HUES48 (cell line): ENCODE results near the gene HOXA1.

Experiments
- H3K27ac ChIP-seq: one replicate; pipeline ENCODE4 v1.7.0; 2013; ENCODE audit warnings: low read depth, low read length, inconsistent platforms
- H3K27me3 ChIP-seq: 2 replicates; pipeline ENCODE4 v1.6.1; 2013; ENCODE audit warnings: mild to moderate bottlenecking, low read length; ENCODE audit not compliant: control insufficient read depth, insufficient read depth
- H3K36me3 ChIP-seq: 2 replicates; pipeline ENCODE4 v1.6.1; 2013; ENCODE audit warnings: low read length; ENCODE audit not compliant: control insufficient read depth, insufficient read depth
- H3K4me1 ChIP-seq: 2 replicates; pipeline ENCODE4 v1.6.1; 2013; ENCODE audit warnings: mild to moderate bottlenecking, low read length; ENCODE audit not compliant: control insufficient read depth, insufficient read depth
- H3K4me3 ChIP-seq: 2 replicates; pipeline ENCODE4 v1.5.1; 2013; ENCODE audit warnings: mild to moderate bottlenecking, low read depth, low read length
- H3K9ac ChIP-seq: 2 replicates; pipeline ENCODE4 v1.6.1; 2013; ENCODE audit warnings: mild to moderate bottlenecking, low read depth, low read length, moderate library complexity
- H3K9me3 ChIP-seq: 2 replicates; pipeline ENCODE4 v1.6.1; 2013; ENCODE audit warnings: low read length; ENCODE audit not compliant: control insufficient read depth, insufficient read depth

HOXA1 gene

DNA sequence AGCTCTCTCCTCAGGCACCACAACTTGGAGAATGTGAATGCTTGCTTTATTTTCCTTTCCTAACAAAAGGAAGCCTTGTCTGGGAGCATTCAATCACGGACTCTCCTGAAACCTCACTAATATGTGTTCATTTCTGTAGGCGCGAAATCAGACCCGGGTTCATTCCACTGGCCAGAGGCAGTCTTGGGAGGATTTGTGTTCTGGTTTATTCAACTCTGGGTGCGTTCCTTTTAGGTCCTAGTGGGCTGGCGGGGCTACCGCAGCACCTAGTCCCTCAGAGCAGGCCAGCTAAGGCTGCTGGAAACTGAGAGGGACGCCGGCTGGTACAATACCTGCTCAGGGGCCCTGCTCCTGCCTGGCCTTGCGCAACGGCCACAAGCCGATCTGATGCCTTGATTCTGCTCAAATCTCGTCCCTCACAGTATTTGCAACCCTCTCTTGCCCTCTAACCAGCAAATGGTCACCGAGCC lies 27.2 kb upstream of the HOXA1 start:
- H3K36me3 ChIP-seq = no peaks in the 10 kb centered on the region
- H3K9me3 ChIP-seq = no peaks in the 10 kb centered on the region
- H3K27ac ChIP-seq = no peak overlapping the region
- no peak overlapping the region for H3K9ac ChIP-seq
- no peak overlapping the region for H3K4me3 ChIP-seq
- H3K27me3 ChIP-seq = peaks cover 100% of the 10 kb centered on the region
- H3K4me1 ChIP-seq = no peaks in the 10 kb centered on the region

GRCh38 chr7:27122077-27122910 lies 26.5 kb upstream of the HOXA1 start:
- H3K9ac ChIP-seq = no peak overlapping the region
- no peak overlapping the region for H3K4me3 ChIP-seq
- no peaks in the 10 kb centered on the region for H3K9me3 ChIP-seq
- H3K27ac ChIP-seq = no peak overlapping the region
- no peaks in the 10 kb centered on the region for H3K36me3 ChIP-seq
- H3K27me3 ChIP-seq = peaks cover 100% of the 10 kb centered on the region
- H3K4me1 ChIP-seq = no peaks in the 10 kb centered on the region

GRCh38 chr7:27121684-27122076 lies 25.9 kb upstream of the HOXA1 start:
- no peaks in the 10 kb centered on the region for H3K36me3 ChIP-seq
- H3K4me3 ChIP-seq = no peak overlapping the region
- H3K27me3 ChIP-seq = peaks cover 100% of the 10 kb centered on the region
- no peak overlapping the region for H3K27ac ChIP-seq
- H3K4me1 ChIP-seq = no peaks in the 10 kb centered on the region
- no peaks in the 10 kb centered on the region for H3K9me3 ChIP-seq
- H3K9ac ChIP-seq = no peak overlapping the region

GRCh38 chr7:27119412-27119911 lies 23.7 kb upstream of the HOXA1 start:
- Histone ChIP-seq H3K27ac (no peak overlapping the region), H3K27me3 (peaks cover 100% of the 10 kb centered on the region), H3K9ac (no peak overlapping the region), H3K4me3 (no peak overlapping the region), H3K36me3 (no peaks in the 10 kb centered on the region), H3K9me3 (no peaks in the 10 kb centered on the region), H3K4me1 (peaks cover 4% of the 10 kb centered on the region; the same call in 1 of the 2 replicates)

GRCh38 chr7:27118580-27118979 lies 22.8 kb upstream of the HOXA1 start:
- H3K27ac ChIP-seq = no peak overlapping the region
- H3K4me1 ChIP-seq = peaks cover 4% of the 10 kb centered on the region; the same call in 1 of the 2 replicates
- no peak overlapping the region for H3K4me3 ChIP-seq
- peaks cover 99% of the 10 kb centered on the region for H3K27me3 ChIP-seq
- no peaks in the 10 kb centered on the region for H3K36me3 ChIP-seq
- no peaks in the 10 kb centered on the region for H3K9me3 ChIP-seq
- no peak overlapping the region for H3K9ac ChIP-seq

- Histone ChIP-seq H3K4me1 (peaks cover 4% of the 10 kb centered on the region; the same call in 1 of the 2 replicates), H3K4me3 (no peak overlapping the region), H3K9ac (no peak overlapping the region), H3K9me3 (no peaks in the 10 kb centered on the region), H3K27ac (no peak overlapping the region), H3K27me3 (peaks cover 99% of the 10 kb centered on the region), H3K36me3 (no peaks in the 10 kb centered on the region)
Measured at GRCh38 chr7:27117887-27118491, 22.2 kb upstream of the HOXA1 start.

- no peak overlapping the region for H3K4me3 ChIP-seq
- H3K36me3 ChIP-seq = no peaks in the 10 kb centered on the region
- no peak overlapping the region for H3K9ac ChIP-seq
- no peak overlapping the region for H3K27ac ChIP-seq
- H3K4me1 ChIP-seq = peaks cover 4% of the 10 kb centered on the region; the same call in 1 of the 2 replicates
- H3K27me3 ChIP-seq = peaks cover 99% of the 10 kb centered on the region
- no peaks in the 10 kb centered on the region for H3K9me3 ChIP-seq
Measured at GRCh38 chr7:27116962-27117886, 21.4 kb upstream of the HOXA1 start.

DNA sequence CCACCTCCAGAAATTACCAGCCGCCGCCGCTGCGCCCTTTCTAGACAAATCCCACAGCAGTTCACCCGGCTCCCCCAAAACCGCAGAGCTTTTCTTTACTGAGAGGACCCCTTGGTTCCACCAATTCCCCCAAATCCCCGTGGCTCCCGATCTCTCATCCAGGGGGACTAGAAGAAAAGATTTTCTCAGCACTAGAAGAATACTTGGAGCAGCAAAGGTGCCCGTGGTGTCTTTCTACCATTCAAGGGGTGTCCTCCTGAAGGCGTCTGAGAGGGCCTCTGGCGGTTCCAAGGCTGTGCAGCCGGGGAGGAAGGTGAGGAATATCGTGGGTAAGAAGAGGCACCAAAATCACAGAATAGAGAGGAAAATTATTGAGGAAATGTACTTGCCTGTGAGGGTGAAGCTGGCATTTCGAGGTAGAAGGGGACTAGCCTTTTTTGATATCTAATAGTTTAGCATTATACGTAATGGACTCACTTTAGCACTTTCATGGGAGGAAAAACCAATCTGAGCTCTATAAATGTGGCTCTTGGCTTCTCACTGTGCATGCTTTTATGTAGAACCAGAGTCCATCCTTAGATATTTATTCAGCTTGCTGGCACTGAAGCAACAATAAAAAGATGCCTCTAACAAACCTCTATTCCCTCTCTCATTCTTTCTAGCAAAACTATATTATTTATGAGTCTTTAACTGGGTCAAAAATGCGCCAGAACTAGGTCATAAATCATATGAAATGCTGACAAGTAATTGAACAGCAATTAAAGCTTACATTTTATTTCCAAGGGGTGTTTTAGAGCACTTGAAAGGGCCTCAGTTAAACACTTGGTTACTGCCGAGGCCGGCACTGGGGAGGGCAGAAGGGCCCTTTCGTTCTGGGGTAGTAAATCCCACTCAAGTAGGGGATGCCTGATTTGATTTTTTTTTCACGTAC lies 20.5 kb upstream of the HOXA1 start:
- Histone ChIP-seq H3K9me3 (no peaks in the 10 kb centered on the region), H3K9ac (no peak overlapping the region), H3K4me3 (no peak overlapping the region), H3K27me3 (peaks cover 99% of the 10 kb centered on the region), H3K27ac (no peak overlapping the region), H3K4me1 (peaks cover 4% of the 10 kb centered on the region; the same call in 1 of the 2 replicates), H3K36me3 (no peaks in the 10 kb centered on the region)

- no peak overlapping the region for H3K9ac ChIP-seq
- H3K27me3 ChIP-seq = peaks cover 99% of the 10 kb centered on the region
- H3K27ac ChIP-seq = no peak overlapping the region
- H3K4me1 ChIP-seq = peaks cover 4% of the 10 kb centered on the region; the same call in 1 of the 2 replicates
- no peak overlapping the region for H3K4me3 ChIP-seq
- H3K36me3 ChIP-seq = no peaks in the 10 kb centered on the region
- H3K9me3 ChIP-seq = no peaks in the 10 kb centered on the region
Measured at GRCh38 chr7:27115221-27116026, 19.6 kb upstream of the HOXA1 start.
